NOMO-1 treated with DMSO at 0.1 percent for 48 hours (cell line): Measurements from ENCODE around the gene KIRREL3.

ENCODE experiments used
- DNase-seq: peaks from one replicate; lab custom pipeline; 2025; ENCODE audit not compliant: unreplicated experiment; lab: John Stamatoyannopoulos, UW

KIRREL3 gene

DNA sequence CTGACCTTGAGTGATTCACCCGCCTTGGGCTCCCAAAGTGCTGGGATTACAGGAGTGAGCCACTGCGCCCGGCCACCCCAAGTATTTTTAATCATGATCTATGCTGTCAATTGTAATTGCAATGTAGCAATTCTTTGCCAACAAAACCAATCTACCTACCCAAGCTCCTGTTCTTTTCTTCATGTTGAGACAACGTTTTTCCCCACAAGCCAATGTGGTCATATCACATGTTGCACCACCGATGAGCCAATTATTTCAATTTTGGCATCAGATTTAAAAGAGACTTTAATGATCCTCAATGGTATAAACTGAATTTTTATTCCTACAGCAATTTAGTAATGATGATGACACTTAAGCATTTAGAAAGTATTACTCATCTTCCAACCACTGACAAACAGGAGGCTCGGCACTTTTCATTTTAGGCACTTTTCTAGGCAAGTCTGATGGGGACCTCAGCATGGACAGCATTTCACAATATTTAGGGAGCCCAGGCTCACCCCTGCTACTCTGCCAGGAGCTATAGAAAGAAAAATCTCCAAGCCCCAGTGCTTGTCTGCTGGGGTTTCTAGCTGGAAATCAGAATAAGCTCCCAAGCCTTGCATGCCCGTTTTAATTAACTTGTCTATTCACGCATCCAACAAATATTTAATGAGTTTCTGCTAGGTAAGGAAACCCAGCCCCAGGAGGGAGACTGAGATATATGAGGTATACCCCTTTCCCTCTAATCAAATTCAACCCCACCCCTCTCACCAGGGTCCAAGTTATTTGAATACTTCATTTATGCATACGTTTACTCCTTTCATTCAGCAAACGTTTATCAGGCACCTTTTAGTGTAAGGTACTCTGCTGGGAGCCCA is 353.6 kb downstream of the KIRREL3 start:
- DNase-seq = no peak

GRCh38 chr11:126645186-126645585 is 355.4 kb downstream of the KIRREL3 start:
- no peak for DNase-seq

- DNase-seq = no peak
Measured at GRCh38 chr11:126640186-126640585, 360.4 kb downstream of the KIRREL3 start.

GRCh38 chr11:126639692-126640091 is 360.9 kb downstream of the KIRREL3 start:
- no peak for DNase-seq

DNA sequence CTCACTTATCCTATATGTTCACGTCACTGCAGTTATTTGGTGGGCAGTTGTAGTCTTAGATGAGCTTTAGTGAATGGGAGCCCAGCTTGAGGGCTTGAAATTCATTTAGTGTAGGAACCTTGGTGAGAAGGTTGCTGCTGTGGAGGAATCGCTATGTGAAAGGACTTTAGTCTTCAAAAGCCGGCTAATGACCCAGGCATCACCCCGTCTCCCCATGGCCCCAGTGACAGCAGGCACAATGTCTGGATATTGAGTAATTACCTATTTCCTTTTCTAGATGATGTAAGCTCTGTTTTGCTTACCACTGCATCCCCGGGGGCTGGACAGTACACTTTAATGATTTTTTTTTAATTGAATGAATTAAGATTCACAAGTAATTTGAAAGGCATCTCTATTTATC is 361.9 kb downstream of the KIRREL3 start:
- DNase-seq = no peak

- DNase-seq = no peak
Measured at GRCh38 chr11:126637795-126638175, 362.8 kb downstream of the KIRREL3 start.

- DNase-seq = no peak
Measured at GRCh38 chr11:126636911-126637794, 363.4 kb downstream of the KIRREL3 start.

DNA sequence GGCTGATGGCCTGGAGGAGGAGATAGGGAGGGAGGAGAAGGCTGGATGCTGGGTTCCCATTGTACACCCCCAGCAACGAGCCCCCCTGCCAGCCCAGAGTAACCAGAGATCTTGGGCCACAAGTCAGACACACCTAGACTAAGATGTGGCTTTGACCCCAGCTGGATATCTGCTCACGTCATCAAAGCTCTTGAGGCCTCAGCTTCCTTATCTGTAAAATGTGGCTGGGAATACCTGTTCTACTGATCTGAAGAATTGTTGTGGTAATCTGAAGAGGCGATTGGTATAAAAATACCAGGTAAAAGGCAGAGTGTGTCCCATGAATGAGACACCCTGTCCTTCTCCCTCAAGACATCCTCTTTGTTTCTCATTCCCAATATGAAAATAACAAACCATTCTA is 365.1 kb downstream of the KIRREL3 start:
- no peak for DNase-seq

GRCh38 chr11:126634963-126635362 is 365.6 kb downstream of the KIRREL3 start:
- DNase-seq = no peak

DNA sequence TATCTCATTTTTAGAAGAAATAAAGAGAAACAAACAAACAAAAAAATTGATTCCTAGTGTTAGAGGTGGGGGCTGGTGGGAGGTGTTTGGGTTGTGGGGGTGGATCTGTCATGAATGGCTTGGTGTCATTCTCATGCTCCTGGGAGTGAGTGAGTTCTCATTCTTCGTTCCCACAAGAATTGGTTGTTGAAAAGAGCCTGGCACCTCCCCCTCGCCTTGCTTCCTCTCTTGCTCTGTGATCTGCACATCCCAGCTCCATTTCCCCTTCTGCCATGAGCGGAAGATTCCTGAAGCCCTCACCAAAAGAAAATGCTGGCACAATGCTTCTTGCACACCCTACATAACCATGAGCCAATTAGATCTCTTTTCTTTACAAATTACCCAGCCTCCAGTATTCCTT is 367.2 kb downstream of the KIRREL3 start:
- DNase-seq = no peak

DNA sequence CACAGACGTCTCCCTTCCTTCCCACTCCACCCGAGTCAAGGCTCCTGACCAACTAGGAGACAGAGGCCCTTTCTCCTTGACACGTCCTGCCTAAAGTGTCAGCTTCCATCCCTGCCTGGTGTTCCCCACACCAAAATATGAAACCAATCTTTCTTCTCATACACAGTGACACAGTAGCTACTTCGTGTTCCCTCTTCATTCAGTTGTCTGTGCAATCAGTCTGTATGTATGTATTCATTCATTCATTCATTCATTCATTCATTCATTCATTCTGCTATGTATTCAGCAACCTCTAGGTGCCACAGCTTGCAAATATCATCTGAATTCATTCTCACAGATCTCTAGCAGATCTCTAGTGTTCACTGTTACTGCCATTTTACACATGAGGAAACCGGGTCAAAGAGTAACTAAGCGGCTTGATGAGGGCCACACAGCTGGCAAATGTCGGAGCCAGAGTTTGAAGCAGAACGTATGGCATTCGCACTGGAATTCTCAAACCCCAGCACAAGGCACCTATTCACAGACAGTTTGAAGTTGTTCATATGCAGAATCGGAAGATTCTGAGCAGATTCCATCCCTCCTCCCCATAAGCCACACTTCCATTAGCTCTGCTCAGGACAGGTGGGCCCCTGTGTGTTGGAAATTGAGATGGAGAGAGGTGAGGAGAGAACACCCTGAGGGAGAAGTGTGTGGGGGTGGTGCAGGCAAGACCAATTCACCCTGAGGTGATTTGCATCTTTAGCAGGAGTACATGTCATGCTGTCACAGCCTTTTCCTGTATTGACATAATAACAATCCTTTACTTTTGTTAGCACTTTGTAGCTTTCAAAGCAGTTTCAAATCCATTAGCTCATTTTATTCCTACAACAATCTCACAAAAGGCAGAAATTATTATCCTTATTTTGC is 369.4 kb downstream of the KIRREL3 start:
- DNase-seq = no peak

DNA sequence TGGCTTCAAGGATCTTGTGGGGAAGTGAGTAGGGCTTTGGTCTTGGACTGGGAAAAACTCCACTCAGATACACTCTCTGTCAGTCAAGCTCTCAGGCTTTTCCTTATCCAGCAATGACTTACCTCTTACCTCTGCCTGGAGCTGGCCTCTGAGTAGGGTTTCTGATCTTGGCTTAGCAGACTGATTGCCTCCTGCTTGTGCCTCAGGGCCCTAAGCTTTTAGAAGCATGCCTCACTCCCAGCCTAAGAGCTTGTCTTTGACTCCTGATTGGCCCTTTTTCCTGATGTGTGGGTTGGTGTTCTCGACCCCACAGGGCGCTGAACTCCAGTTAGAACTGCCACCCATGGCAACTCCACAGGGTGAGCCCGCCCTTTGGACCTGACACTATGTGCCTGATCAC is 370.1 kb downstream of the KIRREL3 start:
- no peak for DNase-seq

DNA sequence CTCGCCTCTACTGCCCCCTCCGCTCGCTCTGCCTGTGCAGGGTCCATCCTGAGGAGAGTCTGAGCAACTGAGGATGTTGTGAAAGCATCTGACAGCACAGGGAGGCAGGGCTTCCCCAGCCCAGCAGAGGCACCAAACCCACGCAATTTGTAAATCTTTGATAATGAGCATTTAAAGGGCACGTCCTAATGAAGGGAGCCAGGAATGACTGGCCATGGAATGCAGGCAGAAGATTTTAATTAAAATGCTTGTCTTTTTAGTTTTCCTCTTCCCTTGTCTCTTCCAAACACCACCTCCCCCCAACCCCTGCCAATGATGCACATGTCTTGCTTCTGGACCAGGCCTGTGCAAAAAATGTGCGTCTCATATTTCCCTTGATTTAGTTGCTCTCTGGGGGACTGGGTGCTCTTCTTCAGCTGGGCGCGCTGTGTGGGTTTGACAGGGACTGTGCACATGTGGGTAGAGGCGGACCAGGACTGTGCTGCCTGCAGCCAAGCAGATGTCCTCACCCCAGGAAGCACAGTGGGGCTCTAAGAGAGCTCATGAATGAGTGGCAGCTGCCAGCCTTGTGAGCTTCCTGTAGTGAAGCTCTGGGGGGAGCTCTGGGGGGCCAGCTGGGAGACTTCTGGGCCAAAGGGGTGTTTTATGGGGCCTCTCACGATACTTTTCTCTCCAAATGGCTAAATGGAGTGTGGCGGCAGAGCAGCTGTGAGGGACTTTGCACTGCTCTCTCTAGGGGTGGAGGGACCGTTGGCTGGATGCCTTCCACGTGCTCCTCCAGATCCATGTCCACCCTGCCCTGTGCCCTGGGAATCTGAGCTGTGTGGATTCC is 371.6 kb downstream of the KIRREL3 start:
- no peak for DNase-seq

DNA sequence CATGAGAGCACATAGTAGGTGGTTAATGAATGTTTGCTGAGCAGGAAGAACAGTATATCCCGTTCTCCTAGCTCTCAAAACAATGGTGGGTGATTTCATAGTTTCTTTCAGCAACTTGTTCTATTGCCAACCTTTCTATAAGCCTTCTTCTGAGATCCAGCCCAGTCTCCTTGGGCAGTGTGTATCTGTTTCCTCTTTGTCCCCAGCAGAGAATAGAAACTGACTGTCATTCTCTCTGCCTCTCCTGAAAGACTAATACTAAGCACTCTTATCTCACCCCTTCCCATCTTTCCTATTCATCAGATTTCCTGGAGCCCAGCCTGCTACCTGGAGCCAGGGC is 372.1 kb downstream of the KIRREL3 start:
- no peak for DNase-seq

DNA sequence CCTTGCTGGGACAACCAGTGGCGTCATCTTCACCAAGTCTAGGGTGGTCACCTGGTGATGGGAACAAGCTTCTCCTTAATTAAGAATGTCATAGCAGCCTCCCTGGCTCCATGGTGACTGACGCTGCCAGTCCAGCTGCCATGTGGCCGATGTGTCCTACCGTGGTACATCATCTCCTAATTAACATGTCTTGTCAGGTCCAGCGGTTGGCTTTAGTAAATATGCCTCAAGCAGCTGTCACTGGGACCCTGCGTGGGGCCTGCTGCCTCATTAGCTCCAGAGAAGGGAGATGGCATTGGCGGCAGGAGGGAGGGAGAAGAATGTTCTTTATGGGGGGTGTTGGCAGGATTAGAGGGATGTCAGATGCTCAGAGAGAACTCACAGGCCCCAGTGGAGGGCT is 373.1 kb downstream of the KIRREL3 start:
- DNase-seq = no peak

- DNase-seq = no peak
Measured at GRCh38 chr11:126624506-126624905, 376.1 kb downstream of the KIRREL3 start.

- DNase-seq = no peak
Measured at GRCh38 chr11:126619516-126619915, 381.1 kb downstream of the KIRREL3 start.

DNA sequence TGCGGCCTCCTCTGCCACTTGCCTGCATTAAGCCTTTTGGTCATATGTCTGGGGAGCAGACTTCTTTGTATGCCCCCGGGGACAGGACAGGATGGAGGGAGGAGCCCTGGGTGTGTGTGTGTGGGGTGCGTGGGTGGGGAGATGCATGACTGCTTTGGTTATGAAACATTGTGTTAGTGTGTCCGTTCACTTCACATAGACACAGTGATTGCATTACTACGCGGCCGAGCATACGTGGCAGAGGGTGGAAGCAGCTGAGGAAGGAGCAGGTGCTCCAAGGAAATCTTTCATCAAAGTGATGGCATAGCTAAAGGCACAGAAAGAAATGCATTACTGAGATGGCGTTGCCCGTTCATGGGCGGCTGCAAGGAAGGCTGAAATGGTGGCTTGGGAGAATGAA is 384.7 kb downstream of the KIRREL3 start:
- no peak for DNase-seq

GRCh38 chr11:126613272-126613671 is 387.3 kb downstream of the KIRREL3 start:
- DNase-seq = no peak

GRCh38 chr11:126612671-126613070 is 387.9 kb downstream of the KIRREL3 start:
- DNase-seq = no peak
